Endothelial cell of umbilical vein (primary cell): ENCODE data around the gene HOXA10. TPM values are rescaled to one million over a fixed set of nuclear protein-coding genes. Genes with fewer than 3 reads are reported as not detected.

Experiments
- BruUV-seq: library from RNA; stranded (reverse); fragments of 400-500 nt; replicated peaks from 2 replicates; lab custom pipeline; 2021; lab: Mats Ljungman, UMichigan
- CTCF ChIA-PET: fragments of 300-600, 350-600 bp; sonication (Branson Sonifier 250); formaldehyde crosslinking; loops from one replicate; lab custom pipeline; 2021; ENCODE audit warnings: antibody characterized with exemption, inconsistent platforms; lab: Charles Lee
- POLR2A ChIA-PET: fragments of 300-600, 350-600 bp; sonication (Branson Sonifier 250); formaldehyde crosslinking; loops from one replicate; lab custom pipeline; 2021; ENCODE audit warnings: antibody characterized with exemption, inconsistent platforms; lab: Charles Lee
- DNase-seq: peaks from one replicate; pipeline ENCODE4 v3.0.0-alpha.2; 2011; ENCODE audit warnings: low read depth, low spot score
- FAIRE-seq: peaks from 2 replicates; lab custom pipeline; 2011; peaks lifted over from hg19 to GRCh38; lab: Jason Lieb, UNC
- H2AFZ ChIP-seq: 2 replicates; pipeline ENCODE4 v1.6.0; 2012; ENCODE audit warnings: low read depth, low read length, control low read depth, inconsistent platforms
- H3K27ac ChIP-seq: 2 replicates; pipeline ENCODE4 v1.5.1; 2011; ENCODE audit warnings: low read depth, mild to moderate bottlenecking, control low read depth, low read length, moderate library complexity; ENCODE audit not compliant: insufficient read depth
- H3K27me3 ChIP-seq, 2 experiments: 2 replicates each; pipeline versions ENCODE4 v1.6.0 to v1.6.1; 2011; ENCODE audit warnings: low read length in 2 of 2, mixed read lengths in 1 of 2; ENCODE audit not compliant: control insufficient read depth in 2 of 2, insufficient read depth in 2 of 2
- H3K36me3 ChIP-seq, 2 experiments: 2 replicates in 1 of 2; 3 replicates in 1 of 2; pipeline ENCODE4 v1.5.1; 2011; ENCODE audit warnings: low read length in 2 of 2, mild to moderate bottlenecking in 1 of 2, moderate library complexity in 1 of 2; ENCODE audit not compliant: control insufficient read depth in 2 of 2, insufficient read depth in 2 of 2; ENCODE audit errors: extremely low read depth in 1 of 2
- H3K4me1 ChIP-seq: 3 replicates; pipeline ENCODE4 v1.5.1; 2011; ENCODE audit warnings: mild to moderate bottlenecking, low read length; ENCODE audit not compliant: control insufficient read depth, insufficient read depth; ENCODE audit errors: extremely low read depth
- H3K4me2 ChIP-seq: 2 replicates; pipeline ENCODE4 v1.6.1; 2011; ENCODE audit warnings: low read length, control low read depth, mixed read lengths; ENCODE audit not compliant: insufficient read depth
- H3K4me3 ChIP-seq, 3 experiments: fragments of 200-600 bp in 1 of 3; sonication (generic), shearing (Covaris generic) in 1 of 3; replicated peaks in 1 of 3; 2 replicates each; pipeline ENCODE4 v1.5.1; 2011 to 2016; ENCODE audit warnings: control low read depth in 3 of 3, low read length in 3 of 3, mild to moderate bottlenecking in 2 of 3, inconsistent platforms in 1 of 3, low read depth in 1 of 3, moderate library complexity in 1 of 3; ENCODE audit not compliant: insufficient read depth in 1 of 3
- H3K79me2 ChIP-seq: 2 replicates; pipeline ENCODE4 v1.6.0; 2012; ENCODE audit warnings: low read length, inconsistent platforms; ENCODE audit not compliant: control insufficient read depth, insufficient read depth
- H3K9ac ChIP-seq: replicated peaks from 2 replicates; pipeline ENCODE3; 2011; ENCODE audit warnings: low read length, control low read depth; ENCODE audit not compliant: insufficient read depth; ENCODE audit errors: extremely low read depth
- H3K9me1 ChIP-seq: replicated peaks from 3 replicates; pipeline ENCODE4 v1.6.0; 2011; ENCODE audit warnings: mild to moderate bottlenecking, low read length; ENCODE audit not compliant: control insufficient read depth, insufficient read depth; ENCODE audit errors: extremely low read depth
- H3K9me3 ChIP-seq: replicated peaks from 2 replicates; pipeline ENCODE4 v1.5.1; 2012; ENCODE audit warnings: low read length, inconsistent platforms; ENCODE audit not compliant: control insufficient read depth, insufficient read depth
- H4K20me1 ChIP-seq: replicated peaks from 2 replicates; pipeline ENCODE3; 2011; ENCODE audit warnings: mild to moderate bottlenecking, low read length; ENCODE audit not compliant: control insufficient read depth, insufficient read depth; ENCODE audit errors: extremely low read depth
- EZH2 ChIP-seq: IDR thresholded peaks from 2 replicates; pipeline ENCODE4 v1.6.1; 2012; ENCODE audit warnings: borderline replicate concordance, low read depth, mild to moderate bottlenecking, moderate library complexity, low read length, inconsistent platforms; ENCODE audit not compliant: severe bottlenecking
- MYC ChIP-seq: IDR thresholded peaks from one replicate; pipeline ENCODE4 v1.6.1; 2011; ENCODE audit warnings: mild to moderate bottlenecking, low read depth, low read length
- dilution Hi-C: fragments of 300-500 bp; cut with MboI; formaldehyde crosslinking; loops from one replicate; pipeline ENCODE4 v1.15.0; 2019; ENCODE audit warnings: low sequenced_read_pairs; ENCODE audit not compliant: extremely low pct_ligation_motif_present
- intact Hi-C: fragments of 100-400 bp; cut with micrococcal nuclease; formaldehyde crosslinking; loops from one replicate; pipeline ENCODE4 v1.10.0; 2022
- polyA plus RNA-seq, 4 experiments: library from polyadenylated mRNA; depleted of rRNA in 3 of 4; stranded (reverse) in 3 of 4; unstranded in 1 of 4; fragments of >200 nt; gene quantifications; 2 replicates each; pipeline versions ENCODE4 v1.2.1 to v1.2.3, GENCODE V29; 2011 to 2012; ENCODE audit warnings: missing spikeins in 1 of 4
- total RNA-seq: library from RNA; stranded (reverse); gene quantifications from 2 replicates; pipeline ENCODE4 v1.2.3, GENCODE V29; 2021
- TF ChIP-seq, protein P1 (sequence below): IDR thresholded peaks from 2 replicates; pipeline ENCODE4 v1.6.1; 2011; ENCODE audit not compliant: insufficient read depth, insufficient read length
- TF ChIP-seq, protein P2 (sequence below), 2 donors: IDR thresholded peaks; 1 replicate in 1 of 2; 2 replicates in 1 of 2; pipeline ENCODE4 v1.5.1; 2011; ENCODE audit warnings: low read length in 2 of 2, mild to moderate bottlenecking in 2 of 2, moderate library complexity in 2 of 2, control low read depth in 1 of 2, inconsistent platforms in 1 of 2, low read depth in 1 of 2; ENCODE audit not compliant: insufficient read depth in 1 of 2; ENCODE audit errors: extremely low read depth in 1 of 2

HOXA10 gene
- total and polyA plus RNA-seq, 2 donors (not counting 3 experiments of a cell fraction or from before 2014, with no cell fraction given): 24.4 to 30.3 TPM

DNA sequence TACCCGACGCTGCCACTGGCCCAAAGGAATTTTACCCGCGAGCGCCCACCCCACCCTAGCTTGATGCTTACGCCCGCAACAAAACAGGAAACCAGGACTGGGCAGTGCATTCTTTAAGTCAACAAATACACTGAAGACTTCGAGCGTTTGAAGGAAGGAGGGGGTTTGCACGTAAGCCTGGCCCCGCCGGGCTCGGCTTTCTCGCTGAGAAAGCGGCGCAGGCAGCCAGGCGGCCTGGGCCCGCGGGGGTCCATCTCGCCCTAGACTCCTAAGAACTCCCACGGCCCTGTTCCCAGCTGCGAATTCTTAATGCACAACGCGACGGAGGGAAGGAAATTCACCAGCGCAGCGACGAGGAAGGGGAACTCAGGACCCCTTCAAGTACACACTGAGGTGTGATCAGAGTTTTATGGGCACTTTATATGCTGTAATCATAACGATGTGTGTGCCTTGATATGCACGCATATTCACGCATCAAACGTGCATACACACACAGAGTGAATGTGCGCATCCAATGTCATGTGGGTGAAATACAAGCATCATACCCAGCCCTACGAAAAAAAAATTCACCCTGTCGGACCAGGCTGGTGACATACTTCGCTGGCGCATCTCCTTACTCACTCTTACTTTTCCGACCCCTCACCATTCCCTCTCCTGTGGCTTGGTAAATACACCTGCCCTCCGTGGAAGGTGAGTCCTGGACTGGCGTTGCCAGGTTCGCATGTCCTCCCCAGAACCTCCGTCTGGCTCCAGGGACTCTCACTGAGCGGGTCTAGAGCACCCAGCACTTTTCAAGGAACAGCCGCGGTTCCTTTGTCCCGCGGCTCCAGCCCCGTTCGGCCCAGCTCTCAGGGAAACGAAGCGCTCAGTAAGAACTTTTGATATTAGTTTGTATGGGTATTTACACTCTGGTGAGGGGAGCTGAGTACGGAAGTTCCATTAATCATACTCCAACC lies 31.5 kb upstream of the HOXA10 start:
- H4K20me1 ChIP-seq: no peaks in the 10 kb centered on the region
- H3K27ac ChIP-seq: no peak overlapping the region
- H3K9ac ChIP-seq: no peak overlapping the region
- H3K36me3 ChIP-seq: no peaks in the 10 kb centered on the region
- CTCF ChIA-PET: interaction anchor here (0.7 to 2.5 kb wide), 8 partner anchors 10 to 888 kb away, joined by 3 to 22 read pairs (median 4); no protein-coding TSS in a partner anchor
- FAIRE-seq (peak; percentile 18), DNase-seq (no peak)
- H3K4me3 ChIP-seq: no peak overlapping the region
- intact Hi-C loops: no loop called here
- no peaks in the 10 kb centered on the region for H3K79me2 ChIP-seq
- TF ChIP-seq EZH2: peak; percentile 95
- TF ChIP-seq, protein P1, sequence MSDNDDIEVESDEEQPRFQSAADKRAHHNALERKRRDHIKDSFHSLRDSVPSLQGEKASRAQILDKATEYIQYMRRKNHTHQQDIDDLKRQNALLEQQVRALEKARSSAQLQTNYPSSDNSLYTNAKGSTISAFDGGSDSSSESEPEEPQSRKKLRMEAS: no peak
- no peak for TF ChIP-seq MYC
- TF ChIP-seq, protein P2, sequence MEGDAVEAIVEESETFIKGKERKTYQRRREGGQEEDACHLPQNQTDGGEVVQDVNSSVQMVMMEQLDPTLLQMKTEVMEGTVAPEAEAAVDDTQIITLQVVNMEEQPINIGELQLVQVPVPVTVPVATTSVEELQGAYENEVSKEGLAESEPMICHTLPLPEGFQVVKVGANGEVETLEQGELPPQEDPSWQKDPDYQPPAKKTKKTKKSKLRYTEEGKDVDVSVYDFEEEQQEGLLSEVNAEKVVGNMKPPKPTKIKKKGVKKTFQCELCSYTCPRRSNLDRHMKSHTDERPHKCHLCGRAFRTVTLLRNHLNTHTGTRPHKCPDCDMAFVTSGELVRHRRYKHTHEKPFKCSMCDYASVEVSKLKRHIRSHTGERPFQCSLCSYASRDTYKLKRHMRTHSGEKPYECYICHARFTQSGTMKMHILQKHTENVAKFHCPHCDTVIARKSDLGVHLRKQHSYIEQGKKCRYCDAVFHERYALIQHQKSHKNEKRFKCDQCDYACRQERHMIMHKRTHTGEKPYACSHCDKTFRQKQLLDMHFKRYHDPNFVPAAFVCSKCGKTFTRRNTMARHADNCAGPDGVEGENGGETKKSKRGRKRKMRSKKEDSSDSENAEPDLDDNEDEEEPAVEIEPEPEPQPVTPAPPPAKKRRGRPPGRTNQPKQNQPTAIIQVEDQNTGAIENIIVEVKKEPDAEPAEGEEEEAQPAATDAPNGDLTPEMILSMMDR (IDR thresholded peaks at IDR 0.05; ENCODE audit: extremely low read depth in 1 of 2, insufficient read depth in 1 of 2, low read depth in 1 of 2, low read length in 2 of 2): no peak
- H2AFZ ChIP-seq: no peak overlapping the region
- no peaks in the 10 kb centered on the region for H3K9me1 ChIP-seq
- peak overlapping the region; percentile 3 for H3K4me2 ChIP-seq
- peaks cover 16% of the 10 kb centered on the region for H3K4me1 ChIP-seq
- no peaks in the 10 kb centered on the region for H3K9me3 ChIP-seq
- dilution Hi-C loops: no loop called here
- BruUV-seq: no TSS peak
- POLR2A ChIA-PET: no interaction called here
- H3K27me3 ChIP-seq: peaks cover 79 to 81% of the 10 kb centered on the region in 2 experiments
